ENCODE results near the gene SUMO3. TPM values are rescaled to one million over a fixed set of nuclear protein-coding genes. Genes with fewer than 3 reads are reported as not detected.

SUMO3 gene
- total and polyA plus RNA-seq, 4 donors, result 66.8 to 159 (median 112) TPM

DNA sequence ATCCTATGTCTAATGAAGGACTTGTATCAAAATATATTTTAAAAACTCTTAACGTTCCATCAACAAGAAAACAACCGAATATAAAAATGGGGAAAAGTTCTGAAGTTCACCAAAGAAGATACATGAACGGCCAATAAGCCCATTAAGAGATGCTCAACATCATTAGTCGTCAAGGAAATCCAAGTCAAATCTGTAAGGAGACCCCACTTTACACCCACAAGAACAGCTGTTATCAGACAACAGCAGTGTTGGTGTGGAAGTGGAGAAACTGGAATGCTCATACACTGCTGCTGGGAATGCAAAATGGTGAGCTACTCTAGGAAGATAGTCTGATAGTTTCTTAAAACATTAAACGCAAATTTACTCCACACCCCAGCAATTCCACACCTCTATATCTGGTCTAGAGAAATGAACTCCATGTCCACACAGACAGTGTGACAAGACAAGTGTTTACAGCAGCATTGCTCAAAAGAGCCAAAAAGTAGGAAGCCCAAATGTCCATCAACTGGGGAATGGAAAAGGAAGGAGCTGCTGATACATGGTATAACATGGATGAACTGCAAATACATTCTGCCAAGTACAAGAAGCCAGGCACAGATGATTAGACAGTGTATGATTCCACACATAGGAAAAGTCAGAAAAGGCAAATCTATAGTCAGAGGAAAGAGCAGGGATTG is 34.7 kb downstream of the SUMO3 start:
- Histone ChIP-seq H3K4me3 (ENCODE audit: low read depth, low read length) (no peak overlapping the region), H3K4me1 (ENCODE audit: control insufficient read depth, insufficient read depth, low read length) (peaks cover 8% of the 10 kb centered on the region), H3K27me3 (ENCODE audit: control insufficient read depth, insufficient read depth, low read length) (no peaks in the 10 kb centered on the region), H3K27ac (ENCODE audit: low read depth, low read length) (no peak overlapping the region), H3K9me3 (ENCODE audit: control insufficient read depth, insufficient read depth, low read length) (no peaks in the 10 kb centered on the region), H3K36me3 (ENCODE audit: control insufficient read depth, insufficient read depth, low read length) (peaks cover 33% of the 10 kb centered on the region)
- DNase-seq (ENCODE audit: low read depth in 4 of 6, low spot score in 6 of 6), result no peak
- WGBS (ENCODE audit: insufficient coverage), result 100% methylated on average over 1 of the region's 5 CpGs

DNA sequence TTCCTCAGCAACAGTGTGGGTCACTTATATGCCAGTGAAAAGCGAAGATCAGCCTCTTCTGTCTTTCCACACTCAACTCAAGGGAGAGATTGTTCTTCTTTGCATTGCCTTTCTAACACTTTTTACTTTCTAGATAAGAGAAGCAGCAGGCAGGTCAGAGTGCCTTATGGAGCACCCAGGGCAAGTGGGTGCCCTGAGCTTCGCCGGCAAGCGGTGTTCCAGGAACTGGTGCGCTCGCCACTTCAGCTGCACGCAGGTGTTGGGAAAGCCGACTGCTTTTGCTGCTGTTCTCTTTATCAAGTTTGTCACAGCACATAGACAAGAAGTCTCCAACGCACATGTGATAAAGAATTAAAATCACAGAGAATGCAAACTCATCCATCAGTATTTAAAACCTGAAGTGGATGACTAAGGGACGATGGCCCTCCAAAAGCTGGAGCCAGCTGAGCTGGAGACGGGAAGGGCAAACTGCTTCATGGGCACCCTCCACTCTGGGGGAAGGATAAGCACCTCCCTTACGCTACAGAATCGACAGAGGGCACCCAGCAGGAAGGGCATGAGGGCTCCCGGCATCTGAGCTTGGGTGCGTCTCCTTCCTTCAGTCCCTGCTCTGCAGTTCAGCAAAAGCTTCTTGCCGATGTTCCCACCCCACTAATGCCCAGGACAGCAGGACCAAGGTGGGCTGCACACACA is 36.9 kb downstream of the SUMO3 start:
- no peak for DNase-seq (ENCODE audit: low read depth in 4 of 6, low spot score in 6 of 6)
- 94% methylated on average over 14 of the region's 16 CpGs for WGBS (ENCODE audit: insufficient coverage)
- H3K27me3 ChIP-seq (ENCODE audit: control insufficient read depth, insufficient read depth, low read length), result no peaks in the 10 kb centered on the region
- H3K4me1 ChIP-seq (ENCODE audit: control insufficient read depth, insufficient read depth, low read length), result peaks cover 4% of the 10 kb centered on the region
- no peak overlapping the region for H3K27ac ChIP-seq (ENCODE audit: low read depth, low read length)
- no peaks in the 10 kb centered on the region for H3K9me3 ChIP-seq (ENCODE audit: control insufficient read depth, insufficient read depth, low read length)
- peaks cover 30% of the 10 kb centered on the region for H3K36me3 ChIP-seq (ENCODE audit: control insufficient read depth, insufficient read depth, low read length)
- no peak overlapping the region for H3K4me3 ChIP-seq (ENCODE audit: low read depth, low read length)

- Histone ChIP-seq H3K36me3 (ENCODE audit: control insufficient read depth, insufficient read depth, low read length) (peaks cover 30% of the 10 kb centered on the region), H3K27ac (ENCODE audit: low read depth, low read length) (no peak overlapping the region), H3K4me1 (ENCODE audit: control insufficient read depth, insufficient read depth, low read length) (peaks cover 3% of the 10 kb centered on the region), H3K9me3 (ENCODE audit: control insufficient read depth, insufficient read depth, low read length) (no peaks in the 10 kb centered on the region), H3K27me3 (ENCODE audit: control insufficient read depth, insufficient read depth, low read length) (no peaks in the 10 kb centered on the region), H3K4me3 (ENCODE audit: low read depth, low read length) (no peak overlapping the region)
- DNase-seq (ENCODE audit: low read depth in 4 of 6, low spot score in 6 of 6), result no peak
- 81% methylated on average over 6 of the region's 7 CpGs for WGBS (ENCODE audit: insufficient coverage)
Observed at GRCh38 chr21:44780137-44780502, 37.7 kb downstream of the SUMO3 start.

GRCh38 chr21:44779417-44780136 is 38.3 kb downstream of the SUMO3 start:
- no peak for DNase-seq (ENCODE audit: low read depth in 4 of 6, low spot score in 6 of 6)
- 94% methylated on average over 13 of the region's 17 CpGs for WGBS (ENCODE audit: insufficient coverage)
- H3K27me3 ChIP-seq (ENCODE audit: control insufficient read depth, insufficient read depth, low read length), result no peaks in the 10 kb centered on the region

DNA sequence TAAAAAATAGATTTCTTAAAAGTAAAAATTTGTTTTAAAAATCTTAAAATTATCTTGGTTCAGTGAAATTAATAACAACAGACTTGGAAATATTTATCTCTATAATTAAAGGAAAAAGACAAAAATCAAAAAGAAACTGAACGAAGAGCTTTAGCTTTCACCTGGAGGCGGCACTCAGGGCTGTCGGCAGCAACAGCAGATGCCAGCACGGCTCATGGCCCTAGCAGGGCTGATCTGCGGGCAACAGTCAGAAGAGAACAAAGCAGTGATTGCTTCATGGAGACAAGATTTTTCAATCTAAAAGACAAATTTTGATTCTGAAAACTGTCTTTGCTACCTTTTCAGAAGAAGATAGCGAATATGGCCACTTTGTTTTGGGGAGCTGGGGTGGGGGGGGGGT is 38.9 kb downstream of the SUMO3 start:
- 88% methylated on average over 6 of the region's 6 CpGs for WGBS (ENCODE audit: insufficient coverage)
- no peak overlapping the region for H3K27ac ChIP-seq (ENCODE audit: low read depth, low read length)
- H3K27me3 ChIP-seq (ENCODE audit: control insufficient read depth, insufficient read depth, low read length), result no peaks in the 10 kb centered on the region

More at GRCh38 chr21:44779417-44780136, 38.3 kb downstream of the SUMO3 start:
- Histone ChIP-seq H3K36me3 (ENCODE audit: control insufficient read depth, insufficient read depth, low read length) (peaks cover 30% of the 10 kb centered on the region), H3K27ac (ENCODE audit: low read depth, low read length) (no peak overlapping the region), H3K4me3 (ENCODE audit: low read depth, low read length) (no peak overlapping the region), H3K9me3 (ENCODE audit: control insufficient read depth, insufficient read depth, low read length) (no peaks in the 10 kb centered on the region), H3K4me1 (ENCODE audit: control insufficient read depth, insufficient read depth, low read length) (peaks cover 3% of the 10 kb centered on the region)

GRCh38 chr21:44778499-44778911 is 39.4 kb downstream of the SUMO3 start:
- H3K4me3 ChIP-seq (ENCODE audit: low read depth, low read length), result no peak overlapping the region
- H3K4me1 ChIP-seq (ENCODE audit: control insufficient read depth, insufficient read depth, low read length), result peaks cover 5% of the 10 kb centered on the region
- H3K27me3 ChIP-seq (ENCODE audit: control insufficient read depth, insufficient read depth, low read length), result no peaks in the 10 kb centered on the region
- WGBS (ENCODE audit: insufficient coverage), result 85% methylated on average over 6 of the region's 8 CpGs
- no peaks in the 10 kb centered on the region for H3K9me3 ChIP-seq (ENCODE audit: control insufficient read depth, insufficient read depth, low read length)
- peaks cover 29% of the 10 kb centered on the region for H3K36me3 ChIP-seq (ENCODE audit: control insufficient read depth, insufficient read depth, low read length)
- no peak overlapping the region for H3K27ac ChIP-seq (ENCODE audit: low read depth, low read length)
- DNase-seq (ENCODE audit: low read depth in 4 of 6, low spot score in 6 of 6), result no peak

More for the DNA sequence above, 38.9 kb downstream of the SUMO3 start:
- no peak for DNase-seq (ENCODE audit: low read depth in 4 of 6, low spot score in 6 of 6)
- H3K36me3 ChIP-seq (ENCODE audit: control insufficient read depth, insufficient read depth, low read length), result peaks cover 27% of the 10 kb centered on the region
- H3K4me3 ChIP-seq (ENCODE audit: low read depth, low read length), result no peak overlapping the region
- no peaks in the 10 kb centered on the region for H3K9me3 ChIP-seq (ENCODE audit: control insufficient read depth, insufficient read depth, low read length)
- H3K4me1 ChIP-seq (ENCODE audit: control insufficient read depth, insufficient read depth, low read length), result peaks cover 3% of the 10 kb centered on the region

DNA sequence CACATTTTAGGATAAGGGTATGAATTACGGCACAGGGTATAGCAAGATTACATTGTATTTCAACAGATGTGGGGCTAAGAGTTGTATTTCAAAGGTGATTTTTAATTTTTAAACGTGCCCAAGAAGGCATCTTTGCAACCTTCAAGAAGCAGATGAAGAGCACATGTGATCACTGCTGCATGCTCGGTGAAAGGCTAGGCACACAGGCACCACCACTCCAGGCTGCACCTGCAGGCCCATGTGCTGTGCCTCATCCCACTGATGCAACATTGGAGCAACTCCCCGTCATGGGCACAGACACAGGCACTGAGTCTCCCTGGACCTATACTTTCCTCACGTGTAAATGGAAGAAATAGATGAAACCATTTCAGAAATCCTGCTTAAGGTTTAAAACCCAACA is 39.8 kb downstream of the SUMO3 start:
- DNase-seq (ENCODE audit: low read depth in 4 of 6, low spot score in 6 of 6), result no peak
- 93% methylated on average over 3 of the region's 5 CpGs for WGBS (ENCODE audit: insufficient coverage)
- no peak overlapping the region for H3K27ac ChIP-seq (ENCODE audit: low read depth, low read length)
- H3K4me1 ChIP-seq (ENCODE audit: control insufficient read depth, insufficient read depth, low read length), result peaks cover 8% of the 10 kb centered on the region
- H3K36me3 ChIP-seq (ENCODE audit: control insufficient read depth, insufficient read depth, low read length), result peaks cover 32% of the 10 kb centered on the region
- no peak overlapping the region for H3K4me3 ChIP-seq (ENCODE audit: low read depth, low read length)
- no peaks in the 10 kb centered on the region for H3K9me3 ChIP-seq (ENCODE audit: control insufficient read depth, insufficient read depth, low read length)
- H3K27me3 ChIP-seq (ENCODE audit: control insufficient read depth, insufficient read depth, low read length), result no peaks in the 10 kb centered on the region

DNA sequence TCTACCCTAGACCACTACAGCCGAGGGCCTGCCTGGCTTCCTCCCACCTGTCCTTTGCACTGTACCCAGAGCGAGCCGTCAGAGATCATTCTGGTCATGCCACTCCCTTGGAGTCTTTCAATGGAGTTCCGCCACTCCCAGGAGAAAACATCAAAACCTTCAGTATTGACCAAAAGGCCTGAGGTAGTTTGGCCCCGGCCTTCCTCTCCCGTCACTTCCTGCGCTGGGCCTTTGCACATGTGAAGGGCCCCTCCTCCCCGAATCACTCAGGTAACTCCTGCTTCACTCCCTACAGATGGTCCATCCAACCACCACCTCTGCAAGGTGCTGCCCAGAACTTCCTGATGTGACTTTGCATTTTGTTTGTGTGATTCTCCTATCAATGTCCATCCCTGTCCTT is 42.9 kb downstream of the SUMO3 start:
- peaks cover 14% of the 10 kb centered on the region for H3K4me1 ChIP-seq (ENCODE audit: control insufficient read depth, insufficient read depth, low read length)
- WGBS (ENCODE audit: insufficient coverage), result 98% methylated on average over 7 of the region's 8 CpGs
- H3K4me3 ChIP-seq (ENCODE audit: low read depth, low read length), result no peak overlapping the region
- no peak overlapping the region for H3K27ac ChIP-seq (ENCODE audit: low read depth, low read length)
- peaks cover 51% of the 10 kb centered on the region for H3K36me3 ChIP-seq (ENCODE audit: control insufficient read depth, insufficient read depth, low read length)
- no peaks in the 10 kb centered on the region for H3K27me3 ChIP-seq (ENCODE audit: control insufficient read depth, insufficient read depth, low read length)
- no peak for DNase-seq (ENCODE audit: low read depth in 4 of 6, low spot score in 6 of 6)
- no peaks in the 10 kb centered on the region for H3K9me3 ChIP-seq (ENCODE audit: control insufficient read depth, insufficient read depth, low read length)

GRCh38 chr21:44773291-44773932 is 44.5 kb downstream of the SUMO3 start:
- H3K27ac ChIP-seq (ENCODE audit: low read depth, low read length), result no peak overlapping the region
- no peaks in the 10 kb centered on the region for H3K27me3 ChIP-seq (ENCODE audit: control insufficient read depth, insufficient read depth, low read length)
- no peaks in the 10 kb centered on the region for H3K9me3 ChIP-seq (ENCODE audit: control insufficient read depth, insufficient read depth, low read length)
- H3K4me1 ChIP-seq (ENCODE audit: control insufficient read depth, insufficient read depth, low read length), result peaks cover 15% of the 10 kb centered on the region
- H3K4me3 ChIP-seq (ENCODE audit: low read depth, low read length), result no peak overlapping the region
- DNase-seq (ENCODE audit: low read depth in 4 of 6, low spot score in 6 of 6), result peak in 2 of 6 donors; percentile 42 to 83
- 68% methylated on average over 17 of the region's 20 CpGs for WGBS (ENCODE audit: insufficient coverage)
- peaks cover 47% of the 10 kb centered on the region for H3K36me3 ChIP-seq (ENCODE audit: control insufficient read depth, insufficient read depth, low read length)
